Measurements from ENCODE around the gene SELENON. TPM values are rescaled to one million over a fixed set of nuclear protein-coding genes. Genes with fewer than 3 reads are reported as not detected.

The SELENON gene
- polyA plus RNA-seq, 2 of the 4 experiments (the other 2 are of a cell fraction): 16.6 to 41.1 TPM

- ATAC-seq (no peak), FAIRE-seq (no peak), DNase-seq (ENCODE audit: low read depth in 1 of 2, low spot score in 1 of 2) (no peak)
- TF ChIP-seq GATA3 (IDR thresholded peaks at IDR 0.05; ENCODE audit: borderline replicate concordance) (no peak), TP53 (CRISPR knock-in tag; IDR thresholded peaks at IDR 0.05) (no peak), CBX2 (IDR thresholded peaks at IDR 0.05; ENCODE audit: borderline replicate concordance, low read depth) (no peak), MAZ (IDR thresholded peaks at IDR 0.05; ENCODE audit: borderline replicate concordance, low read depth, low read length) (no peak), BHLHE40 (IDR thresholded peaks at IDR 0.05; ENCODE audit: low read depth, low read length) (no peak), REST (IDR thresholded peaks at IDR 0.05) (no peak)
- WGBS (ENCODE audit: missing lambda C conversion rate): 97% methylated on average over 4 of the region's 5 CpGs
- CTCF ChIA-PET: interaction anchor here (1.9 kb wide), 1 partner anchor 14 kb away, joined by 4 read pairs; no protein-coding TSS in a partner anchor
- Histone ChIP-seq H3K4me1 (peaks cover 43% of the 10 kb centered on the region), H3K27ac (peak overlapping the region; percentile 73 to 81), H3K4me2 (no peak overlapping the region; the same call in 2 of the 3 replicates), H3K4me3 (no peak overlapping the region), H3K9me3 (no peaks in the 10 kb centered on the region)
- POLR2A ChIA-PET: no interaction called here
These were observed 27.8 kb upstream of the SELENON start for GRCh38 chr1:25772164-25772563.

GRCh38 chr1:25772692-25773245 is 27.2 kb upstream of the SELENON start:
- DNase-seq (ENCODE audit: low read depth in 1 of 2, low spot score in 1 of 2) (no peak), ATAC-seq (no peak), FAIRE-seq (no peak)
- POLR2A ChIA-PET: no interaction called here
- 95% methylated on average over 5 of the region's 5 CpGs for WGBS (ENCODE audit: missing lambda C conversion rate)
- CTCF ChIA-PET: interaction anchor here (1.2 kb wide), 1 partner anchor 23 kb away, joined by 3 read pairs; no protein-coding TSS in a partner anchor
- Histone ChIP-seq H3K4me1 (peaks cover 43% of the 10 kb centered on the region), H3K9me3 (no peaks in the 10 kb centered on the region), H3K4me2 (peak overlapping the region; percentile 95), H3K4me3 (no peak overlapping the region), H3K27ac (peak overlapping the region; percentile 73 to 81)
- TF ChIP-seq JUNB (IDR thresholded peaks at IDR 0.05) (no peak), MAFK (IDR thresholded peaks at IDR 0.05; ENCODE audit: partially characterized antibody) (no peak), BCL3 (IDR thresholded peaks at IDR 0.05) (no peak)

GRCh38 chr1:25773441-25774125 is 26.4 kb upstream of the SELENON start:
- H3K4me3 ChIP-seq: peak overlapping the region; percentile 20; the same call in 1 of the 3 replicates
- H3K4me2 ChIP-seq: peak overlapping the region; percentile 95
- H3K9me3 ChIP-seq: no peaks in the 10 kb centered on the region
- ATAC-seq: peak; percentile 84 to 86
- 0% methylated on average over 4 of the region's 4 CpGs for WGBS (ENCODE audit: missing lambda C conversion rate)
- H3K27ac ChIP-seq: peak overlapping the region; percentile 73 to 81
- peak; percentile 59 to 69 for DNase-seq (ENCODE audit: low read depth in 1 of 2, low spot score in 1 of 2)
- TF ChIP-seq CEBPB (IDR thresholded peaks at IDR 0.05) (0 out of 4 replicates have a peak, but pooled peaks of 1 of the 2 experiments have one; percentile 23), RAD21 (conservative IDR thresholded peaks at IDR 0.05 in 1 of 2, IDR thresholded peaks at IDR 0.05 in 1 of 2) (0 out of 5 replicates have a peak, but pooled peaks of 1 of the 2 experiments have one; percentile 12), CHD2 (IDR thresholded peaks at IDR 0.05; ENCODE audit: low read length, partially characterized antibody) (no peak), PHF8 (IDR thresholded peaks at IDR 0.05; ENCODE audit: borderline replicate concordance, low read depth) (no peak), SMC3 (IDR thresholded peaks at IDR 0.05) (0 out of 3 replicates have a peak, but pooled peaks have one; percentile 5), ZNF302 (CRISPR knock-in tag; IDR thresholded peaks at IDR 0.05) (no peak)
- ChIA-PET CTCF (interaction anchor here (1.0 to 3.2 kb wide), 5 partner anchors 12 to 37 kb away, joined by 3 to 11 read pairs (median 3); no protein-coding TSS in a partner anchor), POLR2A (interaction anchor here (1.0 kb wide), 1 partner anchor 230 kb away, joined by 3 read pairs; the partner anchor contains the start of gene LDLRAP1)
- H3K4me1 ChIP-seq: peaks cover 43% of the 10 kb centered on the region
- no peak for FAIRE-seq
